ENCODE data around the gene ILK. TPM values are rescaled to one million over a fixed set of nuclear protein-coding genes. Genes with fewer than 3 reads are reported as not detected.

ILK gene
- total RNA-seq, 1 experiment from 2014 or later, result 73.5 TPM

GRCh38 chr11:6646576-6646917, 43.0 kb downstream of the ILK start:
- Histone ChIP-seq H3K9ac (ENCODE audit: low read length) (no peak overlapping the region), H3K4me1 (ENCODE audit: control insufficient read depth in 1 of 2, insufficient read depth in 2 of 2, low read length in 2 of 2) (peaks cover 0 to 7% of the 10 kb centered on the region in 2 experiments; a peak in 2 of 4 replicates), H3K36me3 (ENCODE audit: control insufficient read depth in 1 of 2, insufficient read depth in 2 of 2, low read length in 2 of 2) (no peaks in the 10 kb centered on the region), H3K4me2 (ENCODE audit: low read length) (no peak overlapping the region), H3K27ac (ENCODE audit: low read depth, low read length) (no peak overlapping the region), H3K27me3 (ENCODE audit: insufficient read depth, low read length) (peaks cover 30% of the 10 kb centered on the region; the same call in 1 of the 2 replicates), H3K9me2 (ENCODE audit: insufficient read depth) (no peaks in the 10 kb centered on the region), H2AFZ (ENCODE audit: low read depth, low read length, poor library complexity, severe bottlenecking) (no peak overlapping the region), H3K79me2 (ENCODE audit: insufficient read depth, low read length) (no peaks in the 10 kb centered on the region), H3K9me3 (ENCODE audit: control insufficient read depth in 1 of 2, insufficient read depth in 1 of 2, low read depth in 1 of 2, low read length in 2 of 2) (no peaks in the 10 kb centered on the region), H3K4me3 (replicated peaks in 1 of 2; ENCODE audit: low read depth in 1 of 2, low read length in 2 of 2) (no peak overlapping the region), H4K20me1 (ENCODE audit: insufficient read depth) (no peaks in the 10 kb centered on the region)
- POLR2A ChIA-PET, result no interaction called here
- intact Hi-C loops (cut with micrococcal nuclease), result no loop called here
- no peak for ATAC-seq
- RAD21 ChIA-PET (ENCODE audit: low non-redundant PET in 1 of 2, low total read pairs in 2 of 2, uncharacterized antibody in 2 of 2, unreplicated experiment in 2 of 2), result no interaction called here
- CTCF ChIA-PET, result no interaction called here
- no peak for TF ChIP-seq ZNF274 (IDR thresholded peaks at IDR 0.05; ENCODE audit: low read depth, low read length)
- TF ChIP-seq ATF3 (IDR thresholded peaks at IDR 0.05), result no peak
- no peak for TF ChIP-seq CBX3 (IDR thresholded peaks at IDR 0.05; ENCODE audit: low read depth)
- no peak for TF ChIP-seq RAD21 (IDR thresholded peaks at IDR 0.05; ENCODE audit: low read depth)
- TF ChIP-seq CTCF (IDR thresholded peaks at IDR 0.05 in 2 of 3, conservative IDR thresholded peaks at IDR 0.05 in 1 of 3; ENCODE audit: borderline replicate concordance in 1 of 3, insufficient read depth in 1 of 3, low read depth in 2 of 3, low read length in 2 of 3), result no peak
- no peak for TF ChIP-seq ELF1 (IDR thresholded peaks at IDR 0.05; ENCODE audit: borderline replicate concordance, low read depth)
- no peak for TF ChIP-seq EZH2 (IDR thresholded peaks at IDR 0.05)
- TF ChIP-seq EGR1 (IDR thresholded peaks at IDR 0.05; ENCODE audit: low read depth), result no peak
- TF ChIP-seq ZBTB33 (IDR thresholded peaks at IDR 0.05; ENCODE audit: extremely low read depth, insufficient replicate concordance, low read length), result no peak
- TF ChIP-seq EZH2phosphoT487 (IDR thresholded peaks at IDR 0.05; ENCODE audit: borderline replicate concordance), result no peak
- no peak for TF ChIP-seq POLR2AphosphoS5 (IDR thresholded peaks at IDR 0.05; ENCODE audit: low read depth, low read length)
- no peak for TF ChIP-seq SRF (IDR thresholded peaks at IDR 0.05; ENCODE audit: low read depth)
- no peak for DNase-seq (ENCODE audit: low read depth, low spot score)
- BruUV-seq (replicated peaks), result no TSS peak

Measured in HCT116 (cell line).